ENCODE measurements around the gene LRG1. TPM values are rescaled to one million over a fixed set of nuclear protein-coding genes. Genes with fewer than 3 reads are reported as not detected.
"Not testable (repeated sequence)": the region's sequence is repeated elsewhere in the genome, so short reads cannot be mapped to it uniquely, and the experiment has no call there.

The LRG1 gene
- total RNA-seq, 1 experiment from 2014 or later: 0.10 TPM

- peak; percentile 53 for DNase-seq
- H3K27me3 ChIP-seq (ENCODE audit: control insufficient read depth, insufficient read depth, low read length): peaks cover 8% of the 10 kb centered on the region; the same call in 1 of the 2 replicates
- H3K36me3 ChIP-seq (replicated peaks; ENCODE audit: control insufficient read depth, insufficient read depth, low read length): no peaks in the 10 kb centered on the region
- no peak overlapping the region for H3K4me3 ChIP-seq (ENCODE audit: insufficient read depth, low read depth, low read length)
These were observed 5.9 kb downstream of the LRG1 start for GRCh38 chr19:4533835-4534424.

GRCh38 chr19:4533334-4533733 is 6.5 kb downstream of the LRG1 start:
- Histone ChIP-seq H3K4me3 (ENCODE audit: insufficient read depth, low read depth, low read length) (no peak overlapping the region), H3K36me3 (replicated peaks; ENCODE audit: control insufficient read depth, insufficient read depth, low read length) (no peaks in the 10 kb centered on the region), H3K27me3 (ENCODE audit: control insufficient read depth, insufficient read depth, low read length) (peaks cover 8% of the 10 kb centered on the region; the same call in 1 of the 2 replicates)
- DNase-seq: peak; percentile 16

DNA sequence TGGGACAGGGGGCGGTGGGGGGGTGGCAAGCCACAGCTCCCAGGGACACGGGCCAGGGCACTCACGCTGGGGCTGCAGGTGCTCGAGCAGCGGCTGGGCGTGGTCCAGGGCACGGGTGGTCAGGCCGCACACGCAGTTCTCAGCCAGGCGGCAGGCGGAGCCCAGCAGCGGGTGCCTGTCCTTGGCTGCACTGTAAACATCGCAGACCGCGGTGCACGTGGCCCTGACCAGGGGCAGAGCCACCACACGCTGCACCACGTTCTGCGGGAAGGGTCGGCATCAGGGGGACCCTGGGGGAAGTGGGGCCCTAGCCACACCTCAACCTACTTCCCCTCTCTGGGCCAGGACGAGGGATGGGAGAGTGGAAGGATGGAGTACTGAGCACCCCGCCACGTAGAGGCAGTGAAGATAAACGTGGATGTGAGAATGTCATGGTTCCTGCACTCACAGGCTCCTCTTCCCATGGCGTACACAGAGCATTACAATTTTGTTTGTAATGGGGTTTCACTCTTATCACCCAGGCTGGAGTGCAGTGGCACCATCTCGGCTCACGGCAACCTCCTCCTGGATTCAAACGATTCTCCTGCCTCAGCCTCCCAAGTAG is 8.2 kb downstream of the LRG1 start:
- no peak overlapping the region for H3K4me3 ChIP-seq (ENCODE audit: insufficient read depth, low read depth, low read length)
- DNase-seq: peak; percentile 64
- H3K27me3 ChIP-seq (ENCODE audit: control insufficient read depth, insufficient read depth, low read length): peaks cover 8% of the 10 kb centered on the region; the same call in 1 of the 2 replicates
- H3K36me3 ChIP-seq (replicated peaks; ENCODE audit: control insufficient read depth, insufficient read depth, low read length): no peaks in the 10 kb centered on the region

DNA sequence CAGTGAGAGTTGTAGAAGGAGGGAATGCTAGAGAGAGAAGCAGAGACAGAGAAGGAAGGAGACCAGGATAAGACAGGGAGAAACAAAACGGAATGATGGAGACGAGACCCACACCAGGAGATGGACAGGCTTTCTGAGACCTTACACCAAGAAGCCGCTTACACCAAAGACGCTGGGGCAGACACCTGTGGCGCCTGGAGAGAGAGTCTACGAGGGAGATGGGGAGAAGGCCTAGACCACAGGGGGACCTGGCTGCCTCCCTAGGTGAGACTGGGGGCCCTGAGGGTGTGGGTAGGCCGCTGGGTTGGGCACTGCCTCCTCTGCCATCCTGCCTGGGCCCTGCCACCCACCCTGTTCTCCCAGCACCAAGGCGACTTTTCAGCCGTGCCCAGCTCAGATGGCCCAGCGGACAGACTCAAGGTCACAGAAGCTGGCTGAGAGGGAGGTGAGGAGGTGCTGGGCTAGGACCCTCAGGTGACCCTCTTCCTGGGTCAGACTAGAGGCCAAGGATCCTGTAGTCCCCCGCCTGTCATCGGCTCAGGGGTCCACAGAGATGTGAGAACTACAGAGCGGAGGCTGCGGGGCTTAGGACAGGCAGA is 9.8 kb downstream of the LRG1 start:
- peaks cover 8% of the 10 kb centered on the region; the same call in 1 of the 2 replicates for H3K27me3 ChIP-seq (ENCODE audit: control insufficient read depth, insufficient read depth, low read length)
- peak; percentile 60 for DNase-seq

DNA sequence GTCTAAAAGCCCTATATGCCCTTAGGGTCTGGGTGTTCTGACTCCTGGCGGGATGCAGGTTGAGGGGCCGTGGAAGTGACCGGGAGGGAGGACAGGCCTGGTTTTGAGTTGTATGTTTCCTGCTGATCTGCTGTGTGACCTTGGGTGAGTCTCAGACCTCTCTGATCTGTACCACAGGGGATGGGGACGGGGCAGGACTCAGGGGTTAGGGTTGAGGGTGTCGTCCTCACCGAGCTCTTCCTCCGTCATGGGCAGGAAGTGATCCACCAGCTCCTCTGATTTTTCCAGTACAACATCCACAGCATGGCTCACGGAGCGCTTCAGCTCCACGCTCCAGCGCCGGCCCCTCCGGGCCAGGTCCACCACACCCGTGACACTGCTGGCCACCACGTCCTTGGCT is 11.0 kb downstream of the LRG1 start:
- no peak overlapping the region for H3K4me3 ChIP-seq (ENCODE audit: insufficient read depth, low read depth, low read length)
- DNase-seq: peak; percentile 51
- no peaks in the 10 kb centered on the region for H3K36me3 ChIP-seq (replicated peaks; ENCODE audit: control insufficient read depth, insufficient read depth, low read length)
- no peaks in the 10 kb centered on the region; the same call in 1 of the 2 replicates for H3K27me3 ChIP-seq (ENCODE audit: control insufficient read depth, insufficient read depth, low read length)

More for the DNA sequence above, 9.8 kb downstream of the LRG1 start:
- Histone ChIP-seq H3K4me3 (ENCODE audit: insufficient read depth, low read depth, low read length) (no peak overlapping the region), H3K36me3 (replicated peaks; ENCODE audit: control insufficient read depth, insufficient read depth, low read length) (no peaks in the 10 kb centered on the region)

DNA sequence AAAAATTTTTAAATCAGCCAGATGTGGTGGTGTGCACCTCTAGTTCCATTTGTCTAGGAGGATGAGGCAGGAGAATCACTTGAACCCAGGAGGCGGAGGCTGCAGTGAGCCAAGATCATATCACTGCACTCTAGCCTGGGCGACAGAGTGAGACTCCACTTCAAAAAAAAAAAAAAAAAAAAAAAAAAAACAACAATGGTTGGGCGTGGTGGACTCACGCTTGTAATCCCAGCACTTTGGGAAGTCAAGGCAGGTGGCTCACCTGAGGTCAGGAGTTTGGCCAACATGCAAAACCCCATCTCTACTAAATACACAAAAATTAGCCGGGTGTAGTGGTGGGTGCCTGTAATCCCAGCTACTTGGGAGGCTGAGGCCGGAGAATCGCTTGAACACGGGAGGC is 12.5 kb downstream of the LRG1 start:
- not testable (repeated sequence) for H3K36me3 ChIP-seq (replicated peaks; ENCODE audit: control insufficient read depth, insufficient read depth, low read length); H3K4me3 ChIP-seq (ENCODE audit: insufficient read depth, low read depth, low read length); DNase-seq; H3K27me3 ChIP-seq (ENCODE audit: control insufficient read depth, insufficient read depth, low read length)

GRCh38 chr19:4525563-4526002 is 14.3 kb downstream of the LRG1 start:
- no peak for DNase-seq
- H3K4me3 ChIP-seq (ENCODE audit: insufficient read depth, low read depth, low read length): no peak overlapping the region
- peaks cover 3% of the 10 kb centered on the region; the same call in 1 of the 2 replicates for H3K27me3 ChIP-seq (ENCODE audit: control insufficient read depth, insufficient read depth, low read length)
- H3K36me3 ChIP-seq (replicated peaks; ENCODE audit: control insufficient read depth, insufficient read depth, low read length): no peaks in the 10 kb centered on the region

DNA sequence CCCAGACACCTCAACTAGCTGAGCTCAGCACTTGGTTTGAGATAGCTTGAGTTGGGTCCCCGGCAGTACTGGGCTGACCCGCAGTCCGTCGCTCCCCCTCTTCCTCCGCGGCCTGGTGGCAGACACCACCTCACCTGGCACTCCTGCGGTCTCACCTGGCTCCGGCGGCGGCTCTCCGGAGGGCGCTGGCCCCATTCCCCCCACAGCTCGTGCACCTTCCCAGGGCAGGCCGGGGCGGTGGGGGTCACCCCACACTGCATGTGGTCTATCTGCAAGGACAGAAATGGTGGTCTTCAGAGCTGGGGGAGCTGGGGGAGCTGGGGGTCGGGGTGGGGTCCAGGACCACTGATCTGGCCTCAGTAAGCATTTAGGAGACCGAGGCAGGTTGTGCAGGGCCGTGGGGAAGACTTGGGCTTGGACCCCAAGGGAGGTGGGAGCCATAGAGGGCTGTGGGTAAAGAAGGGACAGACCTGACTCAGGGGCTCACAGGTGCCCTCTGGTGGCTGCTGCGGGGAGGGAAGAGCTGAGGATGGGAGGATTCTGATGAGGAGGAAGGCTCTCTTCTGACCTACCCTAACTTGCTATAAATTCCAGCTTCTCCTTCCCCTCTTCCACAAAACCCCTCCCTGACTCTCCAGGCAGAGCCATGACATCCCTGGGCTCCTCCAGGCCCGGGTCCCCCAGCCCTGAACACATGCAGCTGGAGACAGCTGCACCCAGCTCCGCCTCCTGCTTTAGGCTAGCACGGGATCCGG is 14.9 kb downstream of the LRG1 start:
- DNase-seq: peak; percentile 92
- H3K36me3 ChIP-seq (replicated peaks; ENCODE audit: control insufficient read depth, insufficient read depth, low read length): no peaks in the 10 kb centered on the region

GRCh38 chr19:4523306-4524110 is 16.3 kb downstream of the LRG1 start:
- H3K4me3 ChIP-seq (ENCODE audit: insufficient read depth, low read depth, low read length): no peak overlapping the region
- H3K36me3 ChIP-seq (replicated peaks; ENCODE audit: control insufficient read depth, insufficient read depth, low read length): no peaks in the 10 kb centered on the region
- H3K27me3 ChIP-seq (ENCODE audit: control insufficient read depth, insufficient read depth, low read length): peaks cover 3% of the 10 kb centered on the region; the same call in 1 of the 2 replicates
- DNase-seq: peak; percentile 93

More for the DNA sequence above, 14.9 kb downstream of the LRG1 start:
- Histone ChIP-seq H3K27me3 (ENCODE audit: control insufficient read depth, insufficient read depth, low read length) (peaks cover 3% of the 10 kb centered on the region; the same call in 1 of the 2 replicates), H3K4me3 (ENCODE audit: insufficient read depth, low read depth, low read length) (no peak overlapping the region)

- no peaks in the 10 kb centered on the region for H3K36me3 ChIP-seq (replicated peaks; ENCODE audit: control insufficient read depth, insufficient read depth, low read length)
- DNase-seq: peak; percentile 27
- H3K27me3 ChIP-seq (ENCODE audit: control insufficient read depth, insufficient read depth, low read length): peaks cover 3% of the 10 kb centered on the region; the same call in 1 of the 2 replicates
- H3K4me3 ChIP-seq (ENCODE audit: insufficient read depth, low read depth, low read length): no peak overlapping the region
These were observed 17.4 kb downstream of the LRG1 start for GRCh38 chr19:4522291-4523002.

- H3K27me3 ChIP-seq (ENCODE audit: control insufficient read depth, insufficient read depth, low read length): peaks cover 3% of the 10 kb centered on the region; the same call in 1 of the 2 replicates
- H3K36me3 ChIP-seq (replicated peaks; ENCODE audit: control insufficient read depth, insufficient read depth, low read length): no peaks in the 10 kb centered on the region
- H3K4me3 ChIP-seq (ENCODE audit: insufficient read depth, low read depth, low read length): no peak overlapping the region
- DNase-seq: no peak
These were observed 18.0 kb downstream of the LRG1 start for GRCh38 chr19:4521888-4522242.

- DNase-seq: peak; percentile 30
- no peaks in the 10 kb centered on the region for H3K36me3 ChIP-seq (replicated peaks; ENCODE audit: control insufficient read depth, insufficient read depth, low read length)
- peaks cover 5% of the 10 kb centered on the region for H3K27me3 ChIP-seq (ENCODE audit: control insufficient read depth, insufficient read depth, low read length)
- H3K4me3 ChIP-seq (ENCODE audit: insufficient read depth, low read depth, low read length): no peak overlapping the region
These were observed 18.5 kb downstream of the LRG1 start for GRCh38 chr19:4521170-4521887.
